ENCODE data around the gene GIMAP2. TPM values are rescaled to one million over a fixed set of nuclear protein-coding genes. Genes with fewer than 3 reads are reported as not detected.

The GIMAP2 gene
- total RNA-seq, 3 donors from 2014 or later, result 8.1 to 8.6 (median 8.3) TPM

DNA sequence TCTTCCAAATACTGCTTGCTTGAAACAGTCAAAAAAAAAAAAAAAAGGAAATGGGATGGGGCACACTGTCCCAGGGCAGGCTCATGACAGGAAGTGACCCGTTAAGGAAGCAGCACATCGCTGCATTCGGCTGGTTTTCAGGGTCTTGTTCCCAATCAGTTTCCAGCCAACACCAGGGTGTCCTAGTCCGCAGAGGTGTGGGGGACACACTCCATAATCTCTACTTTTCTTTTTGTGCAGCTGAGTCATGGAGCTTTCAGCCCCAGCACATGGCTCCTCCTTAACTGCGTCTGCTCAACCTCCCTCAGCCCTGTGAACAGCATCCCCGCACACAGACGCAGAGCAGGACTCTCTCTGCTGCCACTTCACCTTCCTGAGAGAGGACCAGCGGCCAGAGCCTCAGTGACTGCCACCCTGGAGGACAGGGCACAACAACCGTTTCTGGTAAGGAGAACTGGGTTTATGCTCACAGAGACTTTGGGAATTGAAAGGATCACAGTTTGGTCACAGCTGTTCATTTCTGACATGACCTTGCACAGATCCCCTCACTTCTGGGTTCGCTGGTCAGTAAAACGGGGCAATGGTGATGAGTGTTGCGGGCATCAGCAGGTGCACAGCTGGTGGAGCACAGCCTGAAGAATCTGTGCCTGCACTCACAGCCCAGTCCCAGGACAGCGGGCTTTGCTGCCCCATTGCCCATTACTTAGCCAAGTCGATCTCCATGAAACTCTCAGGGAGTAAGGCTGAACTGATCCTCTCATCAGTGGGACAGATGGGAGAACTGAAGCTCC is 52.0 kb downstream of the GIMAP2 start, which contains the start of gene GIMAP5:
TSS of gene GIMAP5 (plus strand) at position 154 of the 791 bp plus-strand sequence. CDS start 3,467 bp downstream, outside the sequence.
- ATAC-seq, result peak; percentile 50

DNA sequence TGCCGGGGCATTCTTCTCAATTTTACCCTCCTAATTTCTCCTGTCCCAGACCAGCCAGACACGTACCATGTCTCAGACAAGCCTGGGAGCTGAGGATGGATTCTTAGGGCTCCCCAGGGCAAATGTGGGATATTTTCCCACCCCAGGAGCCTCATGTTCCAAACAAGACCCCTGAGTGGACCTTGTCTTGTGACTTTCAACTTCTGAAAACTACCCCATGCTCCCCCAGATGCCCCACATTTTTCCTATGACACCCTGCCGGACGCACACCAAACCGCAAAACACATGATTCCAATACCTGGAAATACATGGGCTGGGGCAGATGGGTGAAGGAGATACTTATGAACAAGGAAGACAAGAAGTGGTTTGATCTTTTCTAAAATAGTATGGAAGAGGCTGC is 52.6 kb downstream of the GIMAP2 start:
- TF ChIP-seq, protein P1, sequence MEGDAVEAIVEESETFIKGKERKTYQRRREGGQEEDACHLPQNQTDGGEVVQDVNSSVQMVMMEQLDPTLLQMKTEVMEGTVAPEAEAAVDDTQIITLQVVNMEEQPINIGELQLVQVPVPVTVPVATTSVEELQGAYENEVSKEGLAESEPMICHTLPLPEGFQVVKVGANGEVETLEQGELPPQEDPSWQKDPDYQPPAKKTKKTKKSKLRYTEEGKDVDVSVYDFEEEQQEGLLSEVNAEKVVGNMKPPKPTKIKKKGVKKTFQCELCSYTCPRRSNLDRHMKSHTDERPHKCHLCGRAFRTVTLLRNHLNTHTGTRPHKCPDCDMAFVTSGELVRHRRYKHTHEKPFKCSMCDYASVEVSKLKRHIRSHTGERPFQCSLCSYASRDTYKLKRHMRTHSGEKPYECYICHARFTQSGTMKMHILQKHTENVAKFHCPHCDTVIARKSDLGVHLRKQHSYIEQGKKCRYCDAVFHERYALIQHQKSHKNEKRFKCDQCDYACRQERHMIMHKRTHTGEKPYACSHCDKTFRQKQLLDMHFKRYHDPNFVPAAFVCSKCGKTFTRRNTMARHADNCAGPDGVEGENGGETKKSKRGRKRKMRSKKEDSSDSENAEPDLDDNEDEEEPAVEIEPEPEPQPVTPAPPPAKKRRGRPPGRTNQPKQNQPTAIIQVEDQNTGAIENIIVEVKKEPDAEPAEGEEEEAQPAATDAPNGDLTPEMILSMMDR (IDR thresholded peaks at IDR 0.05), result no peak
- intact Hi-C loops (cut with DNase I, micrococcal nuclease), result no loop called here
- DNase-seq (no peak), ATAC-seq (no peak)
- Histone ChIP-seq H3K9me3 (no peaks in the 10 kb centered on the region), H3K36me3 (ENCODE audit: low read depth) (no peaks in the 10 kb centered on the region), H3K4me3 (no peak overlapping the region), H3K4me1 (ENCODE audit: low read depth) (no peaks in the 10 kb centered on the region)

More for the DNA sequence above, 52.0 kb downstream of the GIMAP2 start, which contains the start of gene GIMAP5:
- TF ChIP-seq, protein P1 (IDR thresholded peaks at IDR 0.05), result no peak
- H3K36me3 ChIP-seq (ENCODE audit: low read depth), result no peaks in the 10 kb centered on the region
- no peaks in the 10 kb centered on the region for H3K4me1 ChIP-seq (ENCODE audit: low read depth)
- no peak within 1 kb of the TSS for H3K4me3 ChIP-seq
- intact Hi-C loops (cut with DNase I, micrococcal nuclease), result no loop called here
- peak in 2 of 3 donors; percentile 27 to 55 for DNase-seq
- H3K9me3 ChIP-seq, result no peaks in the 10 kb centered on the region

GRCh38 chr7:150738591-150739001 is 53.1 kb downstream of the GIMAP2 start:
- no peaks in the 10 kb centered on the region for H3K9me3 ChIP-seq
- TF ChIP-seq, protein P1 (IDR thresholded peaks at IDR 0.05), result no peak
- H3K4me3 ChIP-seq, result no peak overlapping the region
- H3K4me1 ChIP-seq (ENCODE audit: low read depth), result no peaks in the 10 kb centered on the region
- DNase-seq, result no peak
- ATAC-seq, result peak; percentile 46
- intact Hi-C loops (cut with DNase I, micrococcal nuclease), result no loop called here
- H3K36me3 ChIP-seq (ENCODE audit: low read depth), result no peaks in the 10 kb centered on the region

DNA sequence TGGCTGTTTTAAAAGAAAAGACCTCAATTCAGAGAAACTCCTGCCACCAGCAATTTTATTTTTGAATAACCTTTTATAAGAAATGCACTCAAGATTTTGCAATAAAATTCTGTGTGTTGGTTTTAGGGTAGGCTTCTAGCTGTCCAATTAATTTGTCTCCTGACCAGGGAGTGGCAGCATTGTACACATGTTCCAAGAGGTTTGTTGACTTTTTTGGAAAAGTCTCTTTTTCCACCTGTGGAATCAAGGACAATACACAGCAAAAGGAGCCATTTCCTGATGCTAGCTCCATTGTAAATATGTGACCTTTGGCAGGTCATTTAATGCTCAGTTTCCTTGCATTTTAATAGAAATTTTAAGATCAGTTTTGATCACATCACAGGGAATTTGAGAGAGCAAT is 53.5 kb downstream of the GIMAP2 start:
- ATAC-seq, result peak; percentile 45
- no peak overlapping the region for H3K4me3 ChIP-seq

DNA sequence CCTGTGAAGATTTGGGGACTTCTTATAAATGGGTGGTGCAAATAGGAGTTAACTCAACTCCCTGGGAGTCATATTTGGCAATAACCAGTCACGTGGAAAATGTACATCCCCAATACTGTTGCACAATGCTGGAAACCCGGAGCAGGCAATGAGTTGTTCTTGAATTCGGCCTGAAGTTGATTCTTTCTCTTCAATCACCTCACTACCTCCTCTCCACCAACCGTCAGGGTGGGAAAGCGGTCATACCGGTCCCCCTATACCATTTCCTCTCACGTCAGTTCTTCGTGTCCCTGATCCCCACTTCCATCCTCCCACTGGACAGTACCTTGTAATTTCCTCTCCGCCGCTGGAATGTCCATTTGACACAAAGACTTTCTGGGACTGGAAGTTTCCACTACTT is 54.5 kb downstream of the GIMAP2 start:
- Histone ChIP-seq H3K4me3 (no peak overlapping the region), H3K4me1 (ENCODE audit: low read depth) (no peaks in the 10 kb centered on the region), H3K36me3 (ENCODE audit: low read depth) (no peaks in the 10 kb centered on the region), H3K9me3 (no peaks in the 10 kb centered on the region)
- TF ChIP-seq, protein P1 (IDR thresholded peaks at IDR 0.05), result no peak
- DNase-seq (no peak), ATAC-seq (no peak)
- intact Hi-C loops (cut with DNase I, micrococcal nuclease), result no loop called here

More for the DNA sequence above, 53.5 kb downstream of the GIMAP2 start:
- TF ChIP-seq, protein P1 (IDR thresholded peaks at IDR 0.05), result no peak
- Histone ChIP-seq H3K36me3 (ENCODE audit: low read depth) (no peaks in the 10 kb centered on the region), H3K9me3 (no peaks in the 10 kb centered on the region), H3K4me1 (ENCODE audit: low read depth) (no peaks in the 10 kb centered on the region)
- intact Hi-C loops (cut with DNase I, micrococcal nuclease), result no loop called here
- DNase-seq, result no peak

All from mucosa of descending colon (tissue), 3 donors.